Mesangial cell (primary cell): ENCODE results near the gene BIRC5. TPM values are rescaled to one million over a fixed set of nuclear protein-coding genes. Genes with fewer than 3 reads are reported as not detected.

Experiments
- total RNA-seq: library from RNA; depleted of rRNA; stranded (reverse); fragments of >200 nt; gene quantifications from 2 replicates; pipeline ENCODE4 v1.2.3, GENCODE V29; 2015

Gene BIRC5
- total RNA-seq = 12.2 and 122 TPM in 2 replicates

DNA sequence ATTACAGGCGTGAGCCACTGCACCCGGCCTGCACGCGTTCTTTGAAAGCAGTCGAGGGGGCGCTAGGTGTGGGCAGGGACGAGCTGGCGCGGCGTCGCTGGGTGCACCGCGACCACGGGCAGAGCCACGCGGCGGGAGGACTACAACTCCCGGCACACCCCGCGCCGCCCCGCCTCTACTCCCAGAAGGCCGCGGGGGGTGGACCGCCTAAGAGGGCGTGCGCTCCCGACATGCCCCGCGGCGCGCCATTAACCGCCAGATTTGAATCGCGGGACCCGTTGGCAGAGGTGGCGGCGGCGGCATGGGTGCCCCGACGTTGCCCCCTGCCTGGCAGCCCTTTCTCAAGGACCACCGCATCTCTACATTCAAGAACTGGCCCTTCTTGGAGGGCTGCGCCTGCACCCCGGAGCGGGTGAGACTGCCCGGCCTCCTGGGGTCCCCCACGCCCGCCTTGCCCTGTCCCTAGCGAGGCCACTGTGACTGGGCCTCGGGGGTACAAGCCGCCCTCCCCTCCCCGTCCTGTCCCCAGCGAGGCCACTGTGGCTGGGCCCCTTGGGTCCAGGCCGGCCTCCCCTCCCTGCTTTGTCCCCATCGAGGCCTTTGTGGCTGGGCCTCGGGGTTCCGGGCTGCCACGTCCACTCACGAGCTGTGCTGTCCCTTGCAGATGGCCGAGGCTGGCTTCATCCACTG is at the start of gene BIRC5:
Gene BIRC5, plus strand, starts transcription at position 238 of the 690 bp plus-strand sequence. Its CDS starts 64 bp downstream, at position 302.

GRCh38 chr17:78168242-78168902 is 45.7 kb upstream of the BIRC5 start, which contains the start of gene SYNGR2:
Gene SYNGR2, plus strand, starts transcription at chr17:78168581. Its CDS starts 36 bp downstream, at chr17:78168617.

DNA sequence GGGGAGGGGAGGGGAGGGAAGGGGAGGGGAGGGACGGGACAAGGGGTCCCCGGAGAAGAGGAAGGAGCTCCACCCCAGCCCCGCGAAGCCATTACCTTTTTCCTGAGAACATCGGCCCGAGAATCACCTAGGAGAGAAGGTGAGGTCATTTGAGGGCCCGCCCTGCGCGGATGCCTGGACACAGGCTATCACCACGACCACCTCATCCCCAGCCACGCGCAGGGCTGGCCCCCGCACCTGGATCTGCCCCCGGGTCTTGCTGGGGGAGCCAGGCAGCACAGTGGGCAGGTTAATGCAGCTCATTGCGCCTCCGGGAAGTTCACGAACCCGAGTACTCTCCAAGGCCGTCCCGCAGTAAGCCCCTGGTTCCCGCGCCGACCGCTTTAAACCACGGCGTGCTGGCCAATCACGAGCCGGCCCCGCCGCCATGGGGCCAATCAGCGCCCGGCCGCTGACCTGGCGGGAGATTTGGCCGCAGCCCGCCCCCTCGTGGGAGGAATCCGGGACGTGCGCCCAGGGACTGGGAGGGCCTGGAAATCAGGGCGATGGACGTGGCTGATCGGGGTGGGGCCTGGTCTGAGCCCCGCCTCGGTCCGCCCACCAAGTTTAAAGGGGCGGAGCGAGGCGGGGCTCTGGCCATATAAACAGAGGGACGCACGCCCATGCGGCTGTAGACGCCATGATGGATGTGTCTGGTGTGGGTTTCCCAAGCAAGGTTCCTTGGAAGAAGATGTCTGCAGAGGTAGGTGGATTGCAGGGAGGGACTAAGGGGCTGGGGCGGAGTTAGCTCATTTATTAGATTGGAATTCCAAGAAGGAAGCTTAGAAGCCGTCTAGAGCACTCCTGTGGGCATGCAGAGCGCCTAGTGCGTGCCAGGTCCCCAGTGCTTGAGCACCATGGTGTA is 27.1 kb upstream of the BIRC5 start, which contains the start of the genes AFMID and TK1:
Gene AFMID, plus strand, starts transcription at position 671 of the 904 bp plus-strand sequence. Its CDS starts 9 bp downstream, at position 680.
Gene TK1, minus strand, starts transcription at position 361 of the 904 bp plus-strand sequence. Its CDS starts 58 bp downstream, at position 303.

DNA sequence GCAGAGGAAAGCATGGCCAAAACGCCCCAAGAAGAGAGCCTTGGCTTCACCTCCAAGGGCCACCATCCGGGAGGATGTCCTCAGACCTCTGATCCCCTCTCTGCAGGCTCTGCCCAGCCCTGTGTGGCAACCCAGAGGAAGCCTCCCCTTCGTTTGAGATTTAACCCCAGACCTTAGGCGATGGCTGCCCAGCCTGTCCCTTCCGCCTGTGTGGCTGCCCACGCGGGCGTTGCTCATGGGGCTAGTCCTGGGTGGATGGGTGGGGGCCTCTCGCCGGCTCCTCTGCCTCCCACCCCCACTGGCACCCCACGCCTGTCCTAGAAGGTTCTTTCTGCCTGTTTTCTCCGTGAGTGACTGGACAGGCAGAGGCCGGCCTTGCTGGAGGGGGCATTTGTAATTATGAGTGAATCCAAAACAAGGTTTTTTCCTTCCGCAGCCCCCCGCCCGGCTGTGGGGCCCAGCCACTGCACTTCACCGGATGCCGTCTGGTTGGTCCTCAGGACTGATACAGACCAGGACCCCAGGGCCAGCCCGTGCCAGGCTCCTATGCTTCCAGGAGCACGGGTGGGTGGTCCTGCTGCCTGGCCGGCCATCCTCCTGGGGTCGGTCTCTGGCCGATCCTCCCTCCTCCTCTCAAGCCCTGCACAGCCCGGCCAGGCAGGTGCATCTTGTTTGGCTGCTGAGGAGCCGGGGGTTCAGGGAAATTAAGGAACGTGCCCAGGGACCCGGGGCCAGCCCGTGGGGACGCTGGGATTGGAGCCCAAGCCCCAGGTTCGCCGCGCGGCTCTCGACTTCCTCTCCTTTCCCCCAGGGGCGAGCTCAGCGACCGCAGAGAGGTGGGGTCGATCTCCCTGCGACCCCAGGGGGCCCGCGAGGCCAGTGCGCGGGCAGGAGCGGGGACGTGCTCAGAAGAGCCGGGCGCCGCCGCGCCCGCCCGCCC is 17.2 kb downstream of the BIRC5 start, which contains the start of gene TMEM235:
Gene TMEM235, plus strand, starts transcription at position 636 of the 940 bp plus-strand sequence. CDS start 393 bp downstream, outside the sequence.

Other genes with a start within 250 kb of the BIRC5 start
- 18.4 and 33.7 TPM in 2 replicates for gene TMC6, start 85.5 kb upstream of the BIRC5 start, total RNA-seq
- under 0.01 TPM in 1 of 2 replicates, not detected in the other for gene TMC8, start 83.5 kb upstream of the BIRC5 start, total RNA-seq
- not detected in 2 replicates for gene C17orf99, start 67.9 kb upstream of the BIRC5 start, total RNA-seq
- 59.3 and 93.6 TPM in 2 replicates for gene SYNGR2, start 45.7 kb upstream of the BIRC5 start, total RNA-seq
- gene TK1, start 27.2 kb upstream of the BIRC5 start, total RNA-seq = 23.7 and 256 TPM in 2 replicates
- gene AFMID, start 26.9 kb upstream of the BIRC5 start, total RNA-seq = 25.7 and 34.5 TPM in 2 replicates
- gene TMEM235, start 17.4 kb downstream of the BIRC5 start, total RNA-seq = not detected in 2 replicates
- gene SOCS3, start 145.8 kb downstream of the BIRC5 start, total RNA-seq = 40.2 and 61.6 TPM in 2 replicates
- 31.6 and 53.2 TPM in 2 replicates for gene PGS1, start 164.4 kb downstream of the BIRC5 start, total RNA-seq